ENCODE measurements around the gene GRM8.

DNA sequence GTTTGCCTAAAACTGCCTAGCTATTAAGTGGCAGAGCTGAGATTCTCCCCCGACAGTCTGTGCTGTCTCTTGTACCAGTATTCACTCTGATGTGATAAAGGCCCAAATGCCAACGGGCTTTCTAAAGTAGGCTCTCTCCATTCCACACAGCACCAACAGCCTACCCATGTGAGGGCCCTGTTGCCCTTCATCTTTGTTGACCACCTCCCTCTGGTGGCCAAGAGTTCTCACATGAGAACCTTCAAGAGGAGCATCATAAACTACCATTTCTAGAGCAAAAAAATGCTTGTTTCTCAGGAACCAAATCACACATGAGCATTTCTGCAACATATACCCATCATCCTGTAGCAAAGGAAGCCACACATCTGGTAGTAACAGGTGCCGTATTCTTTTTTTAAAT is 185.8 kb downstream of the GRM8 start:
- TF ChIP-seq, protein P1, sequence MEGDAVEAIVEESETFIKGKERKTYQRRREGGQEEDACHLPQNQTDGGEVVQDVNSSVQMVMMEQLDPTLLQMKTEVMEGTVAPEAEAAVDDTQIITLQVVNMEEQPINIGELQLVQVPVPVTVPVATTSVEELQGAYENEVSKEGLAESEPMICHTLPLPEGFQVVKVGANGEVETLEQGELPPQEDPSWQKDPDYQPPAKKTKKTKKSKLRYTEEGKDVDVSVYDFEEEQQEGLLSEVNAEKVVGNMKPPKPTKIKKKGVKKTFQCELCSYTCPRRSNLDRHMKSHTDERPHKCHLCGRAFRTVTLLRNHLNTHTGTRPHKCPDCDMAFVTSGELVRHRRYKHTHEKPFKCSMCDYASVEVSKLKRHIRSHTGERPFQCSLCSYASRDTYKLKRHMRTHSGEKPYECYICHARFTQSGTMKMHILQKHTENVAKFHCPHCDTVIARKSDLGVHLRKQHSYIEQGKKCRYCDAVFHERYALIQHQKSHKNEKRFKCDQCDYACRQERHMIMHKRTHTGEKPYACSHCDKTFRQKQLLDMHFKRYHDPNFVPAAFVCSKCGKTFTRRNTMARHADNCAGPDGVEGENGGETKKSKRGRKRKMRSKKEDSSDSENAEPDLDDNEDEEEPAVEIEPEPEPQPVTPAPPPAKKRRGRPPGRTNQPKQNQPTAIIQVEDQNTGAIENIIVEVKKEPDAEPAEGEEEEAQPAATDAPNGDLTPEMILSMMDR (IDR thresholded peaks at IDR 0.05): peak in 1 of 7 experiments; percentile 19
- TF ChIP-seq POLR2AphosphoS5 (IDR thresholded peaks at IDR 0.05) (no peak), EP300 (IDR thresholded peaks at IDR 0.05) (no peak)

Measured in stomach (tissue), 4 donors.